NK-92 treated with Interleukin-12 subunit alpha and Interleukin-12 subunit beta, amount 100 ng/mL, for 24 hours (cell line): ENCODE results near the gene VASN.
A peak's percentile ranks its signal among the peaks of the same experiment; 100 is the strongest.

Experiments
- DNase-seq: peaks from one replicate; lab custom pipeline; 2025; lab: John Stamatoyannopoulos, UW

Gene VASN

DNA sequence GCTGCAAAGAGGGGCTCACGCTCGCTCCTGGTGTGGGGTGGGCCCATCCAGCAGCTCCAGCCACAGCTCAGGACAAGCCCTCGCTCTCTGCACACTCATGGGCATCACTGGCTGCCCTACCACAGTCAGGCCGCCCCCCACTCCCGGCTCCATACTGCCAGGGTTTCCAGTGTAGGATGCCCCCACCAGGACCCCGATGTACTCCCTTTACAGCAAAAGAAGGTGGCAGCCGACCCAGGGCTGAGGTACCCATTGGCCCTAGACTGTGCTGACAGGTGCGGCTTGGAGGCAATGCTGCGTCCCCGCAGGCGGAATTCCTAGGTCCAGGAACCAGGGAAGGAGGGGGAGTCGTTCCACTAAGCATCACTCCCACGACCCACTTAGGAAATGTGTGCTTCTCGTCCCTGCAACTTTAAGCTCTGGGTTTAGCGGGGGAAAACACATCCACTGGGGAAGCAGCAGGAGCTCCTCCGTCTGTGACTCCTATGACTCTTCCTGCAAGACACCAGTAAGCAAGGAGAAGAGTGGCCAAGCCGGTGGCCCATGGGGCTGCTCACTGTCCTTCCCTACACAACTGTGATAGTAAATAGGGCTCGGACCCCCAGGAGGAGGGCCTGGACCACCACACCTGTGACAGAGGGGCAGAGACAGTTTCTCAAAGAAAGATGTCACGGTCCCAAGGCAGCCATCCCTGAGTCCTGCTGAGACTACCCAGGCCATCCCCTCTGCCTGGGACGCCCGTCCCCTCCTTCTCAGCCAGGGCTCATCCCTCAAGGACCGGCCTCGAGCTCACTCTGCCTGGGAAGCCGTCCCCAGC lies 31.7 kb downstream of the VASN start:
- no peak for DNase-seq

DNA sequence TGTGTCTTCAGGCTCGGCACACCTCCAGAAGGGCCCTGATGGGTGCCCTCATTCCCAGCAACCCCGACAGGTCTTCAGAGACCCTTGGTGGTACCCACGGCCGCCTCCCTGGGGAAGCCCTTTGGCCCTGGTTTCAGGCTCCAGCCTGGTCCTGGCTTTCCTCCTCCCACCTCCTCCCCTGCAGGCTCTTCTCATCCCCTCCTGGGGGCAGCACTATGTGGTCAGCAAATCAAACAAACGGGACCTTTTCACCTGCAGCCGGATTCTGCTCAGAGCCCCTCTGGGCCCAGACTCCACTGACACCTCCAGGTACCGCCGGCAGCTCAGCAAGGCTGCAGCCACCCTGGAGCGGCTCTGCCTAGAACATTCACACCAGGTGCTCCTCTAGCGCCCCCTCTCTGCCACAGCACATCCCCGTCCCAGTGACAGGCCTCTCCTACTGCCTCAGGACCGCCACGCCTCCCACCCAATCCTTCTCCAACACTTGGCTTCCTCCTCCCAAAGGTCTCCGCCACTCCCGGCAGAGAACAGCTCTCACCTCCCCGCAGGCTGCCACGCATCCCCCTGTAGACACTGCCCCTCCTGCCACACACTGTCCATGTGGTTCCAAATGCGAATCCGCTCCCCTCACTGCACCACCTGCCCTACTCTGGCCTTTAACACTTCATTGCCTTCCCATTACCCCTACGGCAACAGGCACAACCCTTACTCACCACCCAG lies 32.8 kb downstream of the VASN start:
- DNase-seq, result no peak

DNA sequence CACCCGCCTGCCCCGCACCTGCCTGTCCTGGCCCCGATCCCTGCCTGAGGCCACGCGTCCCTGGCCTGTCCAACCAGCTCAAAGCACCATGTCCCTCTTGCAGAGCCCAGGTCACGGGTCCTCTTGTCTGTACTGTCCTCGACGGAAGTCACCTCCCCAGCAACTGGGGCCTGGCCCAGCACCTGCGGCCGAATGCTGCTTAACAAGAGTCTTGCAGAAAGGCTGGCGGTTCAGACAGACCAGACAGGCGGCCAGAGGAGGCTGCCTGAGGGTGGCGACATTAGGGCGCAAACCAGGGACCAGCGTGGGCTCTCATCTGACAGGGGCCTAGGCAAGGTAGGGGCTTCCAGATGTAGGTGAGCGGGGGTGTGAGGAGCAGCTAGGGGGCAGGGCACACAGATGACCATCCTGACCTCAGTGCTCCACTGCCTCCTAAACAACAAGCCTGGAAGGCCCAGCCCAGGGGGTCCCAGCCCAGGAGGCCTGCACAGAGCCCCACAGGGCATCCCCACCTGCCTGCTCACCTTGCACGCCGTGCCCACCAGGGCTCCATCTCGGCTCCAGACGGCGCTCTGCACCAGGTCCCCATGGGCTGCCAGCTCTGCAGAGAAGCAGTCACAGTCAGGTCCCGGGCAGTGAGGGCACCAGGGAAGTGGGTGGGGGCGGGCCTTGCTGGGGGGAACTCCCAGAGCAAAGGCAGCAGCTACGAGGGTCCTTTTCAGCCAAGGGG lies 33.5 kb downstream of the VASN start:
- no peak for DNase-seq

DNA sequence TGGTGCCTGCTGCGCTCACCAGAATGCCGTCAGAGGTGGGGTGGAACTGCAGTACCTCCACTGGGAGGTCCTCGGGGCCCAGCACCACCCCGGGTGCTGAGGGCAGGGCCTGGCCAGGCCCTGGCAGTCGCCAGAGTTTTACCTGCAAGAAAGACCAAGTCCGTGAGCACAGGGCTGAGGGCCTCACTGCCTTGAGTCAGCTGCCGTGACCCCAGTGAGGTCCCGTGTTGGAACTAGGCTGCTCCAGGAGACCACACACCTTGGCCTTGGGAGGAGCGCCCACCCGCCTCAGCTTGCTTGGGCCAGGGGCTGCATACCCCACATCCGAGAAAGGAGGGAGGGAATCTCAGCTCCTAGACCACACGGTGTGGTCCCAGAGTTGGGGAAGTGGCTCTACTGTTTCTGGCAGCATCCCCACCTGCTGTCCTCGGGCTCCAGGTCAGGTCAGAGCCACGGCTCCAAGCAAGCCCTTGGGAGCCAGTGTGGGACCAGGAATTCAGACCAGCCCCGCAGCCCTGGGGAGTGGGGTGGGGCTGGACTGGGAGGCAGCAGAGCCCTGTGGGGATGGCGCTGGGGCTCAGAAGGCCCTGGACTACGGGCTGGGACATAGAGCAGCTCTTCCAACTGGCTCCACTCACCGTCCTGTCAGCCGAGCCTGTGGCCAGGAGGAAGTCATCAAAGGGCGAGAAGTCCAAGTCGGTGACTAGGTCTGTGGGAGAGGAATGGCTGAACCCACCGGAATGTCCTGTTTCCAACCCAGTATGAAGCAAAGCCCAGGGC lies 36.1 kb downstream of the VASN start:
- DNase-seq, result no peak

DNA sequence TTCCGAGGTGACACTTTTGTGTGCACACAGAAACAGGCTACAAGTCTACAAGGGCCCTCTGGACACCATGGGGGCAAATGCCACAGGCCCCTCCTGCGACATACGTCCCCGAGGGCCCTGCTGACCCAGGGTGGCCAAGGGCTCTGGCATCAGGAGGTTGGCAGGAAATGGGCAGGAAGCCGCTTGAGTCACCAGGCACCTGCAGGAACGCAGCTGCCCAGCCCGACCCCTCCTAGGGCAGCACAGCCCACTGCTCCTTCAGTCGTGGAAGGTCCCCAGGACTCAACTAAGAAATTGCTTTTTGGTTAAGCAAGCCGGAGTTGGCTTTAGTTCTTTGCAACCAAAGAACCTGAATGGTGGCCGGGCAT lies 36.7 kb downstream of the VASN start:
- no peak for DNase-seq

DNA sequence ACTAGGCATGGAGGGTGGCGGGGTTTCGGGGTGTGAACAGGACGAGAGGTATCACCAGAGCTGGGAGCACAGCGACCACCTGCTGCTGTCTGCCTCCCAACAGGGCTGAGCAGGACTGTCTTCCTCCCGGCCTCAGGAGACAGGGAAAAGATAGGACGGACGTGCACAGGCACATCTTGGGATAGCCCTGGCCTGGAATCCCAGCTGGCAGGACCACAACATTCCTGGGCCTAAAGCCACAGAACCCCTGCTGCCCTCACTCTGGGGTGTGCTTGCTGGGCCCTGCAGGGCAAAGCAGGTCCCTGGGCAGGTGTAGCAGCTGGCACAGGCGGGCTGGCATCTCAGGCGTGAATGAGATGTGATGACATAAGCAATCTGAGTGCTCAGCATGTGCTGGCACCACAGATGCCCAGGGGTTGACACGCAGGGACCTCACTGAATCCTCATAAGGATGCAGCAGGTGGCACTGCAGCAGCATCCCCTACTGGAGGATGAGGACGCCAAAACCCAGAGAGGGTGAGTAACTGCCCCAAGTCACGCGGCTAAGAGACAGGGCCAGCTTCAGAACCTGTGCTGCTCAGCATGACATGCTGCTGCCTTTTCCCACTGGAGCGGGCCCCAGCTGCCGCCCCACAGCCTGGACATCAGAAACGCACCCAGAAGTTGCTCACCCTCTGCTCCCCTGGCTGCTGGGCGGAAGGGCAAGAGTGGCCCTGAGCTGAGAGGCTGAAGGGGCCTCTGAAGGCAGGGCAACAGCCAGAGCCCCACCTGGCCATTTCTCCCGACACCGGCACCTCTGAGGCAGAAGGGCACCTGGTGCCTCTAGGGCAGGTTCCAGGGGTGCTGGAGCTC lies 37.7 kb downstream of the VASN start:
- DNase-seq, result no peak

DNA sequence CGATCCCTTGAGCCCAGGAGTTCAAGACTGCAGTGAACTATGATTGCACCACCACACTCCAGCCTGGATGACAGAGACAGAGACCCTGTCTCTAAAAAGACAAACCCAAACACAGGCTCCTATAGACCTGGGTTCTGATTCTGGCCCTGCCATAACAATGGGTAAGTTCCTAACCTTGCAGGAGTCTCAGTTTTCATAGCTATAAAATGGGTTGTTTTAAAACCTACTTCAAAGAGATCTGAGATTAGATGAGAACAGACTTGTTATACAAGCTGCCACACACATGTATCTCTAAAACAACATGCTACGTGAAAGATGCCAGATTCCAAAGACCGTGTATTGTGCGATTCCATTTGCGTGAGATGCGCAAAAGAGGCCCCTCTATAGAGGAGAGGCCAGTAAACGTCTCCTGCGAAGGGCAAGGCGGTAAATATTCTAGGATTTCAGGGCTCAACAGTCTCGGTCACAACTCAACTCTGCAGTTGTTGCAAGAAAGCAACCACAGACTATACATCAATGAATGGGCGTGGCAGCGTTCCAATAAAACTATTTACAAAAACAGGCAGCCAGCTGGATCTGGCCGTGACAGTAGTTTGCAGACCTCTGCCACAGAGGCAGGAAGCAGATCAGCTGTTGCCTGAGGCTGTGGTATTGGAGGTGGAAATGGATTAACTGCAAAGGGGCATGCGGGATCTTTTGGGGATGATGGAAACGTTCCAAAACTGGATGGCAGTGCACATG lies 38.9 kb downstream of the VASN start:
- no peak for DNase-seq

DNA sequence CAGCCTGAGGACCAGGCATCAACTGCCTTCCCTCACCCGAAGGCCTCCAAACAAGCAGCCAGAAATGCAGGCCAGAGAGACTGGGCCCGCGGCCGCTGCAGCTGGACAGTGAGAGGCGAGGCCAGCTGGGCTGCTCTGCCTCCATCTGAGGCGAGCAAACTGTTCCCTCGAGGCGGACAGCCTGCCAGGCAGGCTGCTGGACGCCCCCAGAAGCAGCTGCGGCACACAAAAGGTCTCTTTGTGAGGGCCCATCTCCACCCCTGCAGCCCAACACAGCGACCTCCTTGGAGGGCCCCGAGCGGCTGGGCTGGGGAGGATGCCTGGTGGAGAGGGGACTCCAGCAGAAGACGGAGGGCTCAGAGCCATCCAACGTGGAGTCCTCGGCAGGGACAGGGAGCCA lies 40.0 kb downstream of the VASN start:
- DNase-seq, result no peak

DNA sequence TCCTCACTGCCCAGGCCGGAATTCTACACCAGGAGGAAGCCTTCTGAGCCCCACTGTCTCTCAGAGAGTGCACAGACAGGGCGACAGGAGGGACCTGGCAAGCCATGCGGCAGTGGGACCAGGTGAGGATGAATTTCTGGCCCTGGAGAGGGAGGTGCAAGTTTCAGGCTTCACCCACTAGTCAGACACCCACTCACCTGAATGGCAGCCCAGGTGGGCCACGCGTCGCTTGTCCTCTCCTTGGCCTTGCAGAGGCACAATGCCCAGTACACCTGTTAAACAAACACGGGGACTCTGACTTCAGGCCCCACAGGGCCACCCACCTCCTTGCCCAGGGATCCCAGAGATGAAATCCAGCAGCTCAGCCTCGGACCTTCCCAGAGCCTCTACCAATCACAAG lies 40.5 kb downstream of the VASN start:
- no peak for DNase-seq

DNA sequence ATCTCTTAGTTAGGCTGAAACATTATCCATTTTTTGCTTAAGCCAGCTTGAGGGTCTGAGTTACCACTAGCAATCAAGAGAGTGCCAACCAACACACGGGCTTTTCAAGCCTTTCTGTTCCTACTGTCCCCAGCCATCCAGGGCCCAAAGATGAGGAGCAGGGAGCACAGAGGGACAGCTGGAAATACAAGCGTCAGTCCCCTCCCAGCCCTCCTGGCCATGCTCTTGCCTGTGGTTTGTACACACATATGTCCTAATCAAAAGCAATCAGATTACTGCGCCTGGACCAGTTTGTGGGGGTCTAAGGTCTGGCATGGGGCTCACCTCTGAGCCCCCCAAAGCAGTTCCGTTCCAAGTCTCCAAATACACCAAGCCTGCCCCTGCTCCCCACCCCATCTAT lies 41.2 kb downstream of the VASN start:
- no peak for DNase-seq

DNA sequence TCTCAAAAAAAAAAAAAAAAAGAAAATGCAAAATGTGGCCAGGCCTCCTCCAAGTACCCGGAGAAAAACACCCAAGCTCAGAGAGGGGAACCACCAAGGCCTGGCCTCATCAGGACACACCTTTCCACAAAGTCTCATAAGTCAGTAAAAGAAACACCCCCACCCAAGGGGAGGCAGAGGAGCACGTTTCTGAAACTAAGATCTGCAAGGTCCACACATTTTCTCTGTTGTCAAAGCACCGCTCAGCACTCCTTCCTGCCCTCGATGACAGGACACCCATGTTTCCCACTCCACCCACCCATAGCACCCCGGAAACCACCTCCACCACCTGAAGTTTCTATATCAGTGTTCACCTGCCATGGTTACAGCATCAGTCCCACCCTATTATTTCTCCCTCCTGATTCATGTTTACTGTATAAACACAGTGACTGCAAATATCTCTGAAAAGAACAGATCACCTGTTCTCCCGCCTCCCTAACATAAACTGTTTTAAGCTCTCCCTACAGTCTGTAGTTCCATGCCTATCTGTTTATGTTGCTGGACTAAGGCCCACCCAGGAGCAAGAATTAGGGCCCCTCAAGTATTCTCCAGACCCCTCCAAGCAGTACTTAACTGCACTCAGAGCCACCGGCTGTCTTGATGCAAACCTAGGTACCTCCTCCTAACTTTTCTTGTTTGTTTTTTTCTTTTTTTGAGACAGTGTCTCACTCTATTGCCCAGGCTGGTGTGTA lies 42.7 kb downstream of the VASN start:
- peak; percentile 38 for DNase-seq

DNA sequence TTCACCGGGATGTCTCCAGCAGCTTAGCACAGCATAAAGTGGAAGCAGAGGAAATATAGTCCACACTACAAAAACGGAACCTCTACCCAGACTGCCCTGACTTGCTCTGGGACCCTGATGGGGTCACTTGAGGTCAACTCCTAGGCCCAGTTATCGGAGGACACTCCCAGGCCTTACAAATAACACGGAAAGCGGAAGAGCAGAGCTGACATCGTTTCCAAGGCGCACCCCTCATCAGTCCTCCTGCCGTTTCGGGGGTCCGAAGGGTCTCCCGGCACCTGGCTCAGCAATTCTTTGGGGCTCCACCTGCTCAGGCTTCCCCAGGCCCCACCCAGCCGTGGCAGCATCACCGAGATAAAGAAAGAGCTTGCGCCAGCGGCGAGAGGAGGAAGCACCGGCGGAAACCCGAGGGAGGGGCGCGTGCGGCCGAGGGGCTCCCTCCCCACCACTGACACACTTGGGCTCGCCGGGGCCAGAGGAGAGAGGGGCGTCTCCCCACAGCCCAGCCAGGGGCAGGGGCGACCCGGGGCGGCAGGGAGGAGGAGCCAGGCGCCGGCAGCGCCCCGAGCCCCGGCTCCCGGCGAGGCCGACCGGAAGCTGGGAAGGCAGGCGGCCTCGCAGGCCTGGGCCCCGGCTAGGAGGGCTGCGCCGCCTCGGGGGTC lies 44.0 kb downstream of the VASN start:
- DNase-seq, result peak; percentile 51

DNA sequence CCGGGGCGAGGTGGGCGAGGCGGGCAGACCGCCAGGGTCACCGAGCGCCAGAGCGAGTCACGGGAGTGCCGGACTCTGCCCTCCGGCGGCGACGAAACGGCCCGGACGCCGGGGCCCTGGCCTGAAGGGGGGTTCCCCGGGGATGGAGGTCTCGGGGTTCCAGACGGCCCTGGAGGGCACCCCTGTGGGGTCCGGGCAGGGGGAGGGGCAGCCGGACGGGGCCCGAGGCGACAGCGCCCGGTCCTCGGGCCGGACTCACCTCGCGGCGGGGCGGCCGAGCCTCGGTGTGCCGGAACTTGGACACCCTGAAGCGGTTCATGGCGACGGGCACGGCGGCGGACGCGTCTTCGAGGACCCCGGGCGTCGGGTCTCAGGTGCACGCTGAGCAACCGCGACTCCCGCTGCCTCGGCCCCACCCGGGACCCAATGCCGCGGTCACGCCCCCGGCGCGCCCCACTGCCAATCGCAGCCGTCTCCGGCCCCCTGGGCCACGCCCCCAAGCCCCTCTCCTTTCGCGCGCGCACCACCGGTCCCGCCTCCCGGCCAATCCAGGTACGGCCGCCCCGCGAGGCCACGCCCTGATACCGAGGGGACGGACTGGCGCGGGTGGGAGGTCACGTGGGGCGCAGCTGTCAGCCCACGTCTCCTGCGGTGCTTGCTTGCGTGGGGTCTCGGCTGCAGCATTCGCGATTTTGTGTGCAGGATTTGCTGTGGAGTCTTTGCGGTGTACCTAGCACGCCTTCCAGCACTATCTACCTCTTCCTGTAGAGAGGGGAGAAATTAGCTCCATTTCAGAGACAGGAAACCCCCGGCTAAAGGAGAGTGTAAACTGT lies 44.8 kb downstream of the VASN start, which contains the start of gene CORO7:
Gene CORO7 (minus strand): TSS at position 397 of the 833 bp plus-strand sequence. CDS start 78 bp downstream, at position 319.
- peak; percentile 99 for DNase-seq

DNA sequence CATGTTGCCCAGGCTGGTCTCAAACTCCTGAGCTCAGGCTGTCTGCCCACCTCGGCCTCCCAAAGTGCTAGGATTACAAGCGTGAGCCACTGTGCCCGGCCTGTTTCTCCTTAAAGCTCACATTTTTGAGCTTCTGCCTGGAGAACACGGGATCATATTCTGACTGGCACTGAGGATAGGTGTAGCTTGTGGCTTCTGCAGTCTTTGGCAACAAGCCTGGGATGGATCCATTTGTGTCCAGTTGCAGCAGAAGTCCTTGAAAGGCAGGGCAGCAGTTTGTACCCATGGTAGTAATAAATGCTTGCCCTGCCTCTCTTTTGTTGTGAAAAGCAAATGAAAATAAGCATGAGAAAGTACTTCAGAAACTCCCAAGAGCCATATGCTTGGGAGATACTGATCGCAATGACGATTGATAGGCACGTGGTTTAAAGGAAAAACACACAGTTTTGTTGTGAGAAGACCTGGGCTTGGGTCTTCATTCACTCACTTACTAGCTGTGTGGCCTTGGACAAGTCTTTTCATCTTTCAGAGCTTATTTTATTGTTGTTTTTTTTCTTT lies 47.8 kb downstream of the VASN start:
- no peak for DNase-seq

DNA sequence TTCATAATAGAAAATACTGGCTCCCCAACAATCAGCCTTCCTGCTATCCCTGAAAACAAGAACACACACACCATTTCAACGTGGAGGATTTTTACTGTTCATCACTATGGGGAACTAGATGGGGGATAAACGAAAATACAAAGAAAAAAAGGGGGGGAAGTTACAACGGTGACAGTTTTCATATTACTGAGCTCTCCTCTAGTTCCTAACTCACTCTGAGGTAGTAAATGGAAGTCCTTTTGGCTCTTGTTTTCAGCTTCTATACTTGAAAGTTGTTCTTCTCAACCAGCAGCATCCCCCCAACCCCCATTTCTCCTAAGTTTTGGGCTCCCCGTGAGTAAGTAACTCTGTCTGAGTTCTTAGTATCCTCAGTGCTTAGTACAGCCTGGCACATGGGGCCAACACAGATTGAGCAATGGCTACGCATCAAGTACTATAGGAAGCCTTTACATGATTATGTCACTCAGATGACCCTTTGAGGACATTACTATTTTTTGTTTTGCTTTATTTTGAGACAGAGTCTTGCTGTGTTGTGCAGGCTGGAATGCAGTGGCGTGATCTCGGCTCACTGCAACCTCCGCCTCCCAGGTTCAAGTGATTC lies 49.0 kb downstream of the VASN start:
- no peak for DNase-seq

DNA sequence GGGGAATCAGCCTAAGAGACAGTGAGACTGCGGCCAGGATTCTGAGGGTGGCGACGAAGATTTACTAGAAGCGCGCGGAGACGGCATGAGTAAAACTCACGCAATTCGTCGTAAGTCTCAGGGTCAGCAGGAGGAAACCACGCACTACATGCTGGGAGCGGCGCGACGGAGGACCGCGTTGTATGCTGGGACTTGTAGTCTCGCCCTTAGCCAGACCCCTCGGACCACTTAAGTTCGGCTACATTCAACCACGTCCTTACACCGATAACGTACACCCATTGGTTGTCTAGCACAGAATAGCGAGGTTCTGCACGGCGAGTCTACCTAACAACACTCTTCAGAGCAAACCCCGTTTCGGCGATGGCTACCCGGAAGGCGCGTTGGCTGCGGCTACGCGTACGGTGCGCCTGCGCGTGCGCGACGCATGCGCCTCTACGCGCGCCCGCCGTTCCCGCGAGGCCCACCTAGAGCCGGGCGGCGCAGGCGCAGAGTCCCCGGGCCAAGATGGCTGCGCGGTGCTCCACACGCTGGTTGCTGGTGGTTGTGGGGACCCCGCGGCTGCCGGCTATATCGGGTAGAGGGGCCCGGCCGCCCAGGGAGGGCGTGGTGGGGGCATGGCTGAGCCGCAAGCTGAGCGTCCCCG lies 53.9 kb downstream of the VASN start, which contains the start of gene DNAJA3:
Gene DNAJA3 (plus strand): TSS at position 491 of the 643 bp plus-strand sequence. CDS start 14 bp downstream, at position 505.
- DNase-seq, result peak; percentile 92
